Ovary (tissue), 9 donors: ENCODE data around the gene IRF2BP2. TPM values are rescaled to one million over a fixed set of nuclear protein-coding genes. Genes with fewer than 3 reads are reported as not detected.

Experiments
- DNase-seq, 5 donors: peaks; one replicate each; pipeline ENCODE4 v3.0.0-alpha.2; 2019 to 2020
- H3K27ac ChIP-seq, 2 donors: fragments of 200-600 bp; one replicate each; pipeline versions ENCODE4 v1.5.1 to v1.8.0; 2019 to 2022
- H3K27me3 ChIP-seq: fragments of 200-600 bp; one replicate; pipeline ENCODE4 v1.8.0; 2022
- H3K36me3 ChIP-seq: fragments of 200-600 bp; sonication (generic); one replicate; pipeline ENCODE4 v1.5.1; 2019
- H3K4me1 ChIP-seq: one replicate; pipeline ENCODE4 v1.8.1; 2013; ENCODE audit warnings: mild to moderate bottlenecking, moderate library complexity; ENCODE audit not compliant: insufficient read depth
- H3K4me3 ChIP-seq: fragments of 200-600 bp; sonication (generic); one replicate; pipeline ENCODE4 v1.5.1; 2017
- H3K9me3 ChIP-seq, 2 donors: fragments of 200-600 bp in 1 of 2; sonication (generic) in 1 of 2; one replicate each; pipeline versions ENCODE4 v1.5.1 to v1.8.1; 2013 to 2019; ENCODE audit warnings: mild to moderate bottlenecking in 1 of 2, moderate library complexity in 1 of 2
- CTCF ChIP-seq, 3 donors: fragments of 450-650 bp in 2 of 3; fragments of 200-600 bp in 1 of 3; IDR thresholded peaks; one replicate each; pipeline versions ENCODE4 v1.5.1 to v1.8.0; 2016 to 2022; ENCODE audit warnings: antibody characterized with exemption in 3 of 3, mild to moderate bottlenecking in 1 of 3
- EP300 ChIP-seq: sonication (generic); formaldehyde crosslinking; IDR thresholded peaks from one replicate; pipeline ENCODE4 v1.6.1; 2017; ENCODE audit warnings: antibody characterized with exemption
- POLR2A ChIP-seq: fragments of 450-650 bp; IDR thresholded peaks from one replicate; pipeline ENCODE4 v1.6.1; 2017; ENCODE audit warnings: antibody characterized with exemption, mild to moderate bottlenecking, moderate library complexity
- WGBS, 3 donors: extraction: QIAGEN DNeasy Blood & Tissue Kit in 1 of 3; methylation state at CpG; one replicate each; pipeline versions ENCODE4 v1.1.5 to v1.1.7; 2013 to 2017; 5-methylcytosine and 5-hydroxymethylcytosine counted together
- intact Hi-C, 4 donors: fragments of 100-400 bp; cut with DNase I; formaldehyde crosslinking; loops; one replicate each; pipeline versions ENCODE4 v1.11.0 to v1.15.1; 2022 to 2023
- polyA plus RNA-seq, 2 donors: library from polyadenylated mRNA; stranded (reverse); fragments of 200-250 nt in 1 of 2; fragments of 350-450 nt in 1 of 2; fragmentation: Illumina TruSeq in 1 of 2; extraction: RNeasy Lipid Tissue Mini Kit (QIAGEN cat#74804) in 1 of 2; gene quantifications; one replicate each; pipeline ENCODE4 v1.2.3, GENCODE V29; 2013 to 2014
- small RNA-seq: library from RNA; depleted of rRNA; stranded (forward); fragments of <200 nt; gene quantifications from one replicate; pipeline ENCODE3, GENCODE V24; 2016
- total RNA-seq, 7 donors: library from RNA; depleted of rRNA in 2 of 7; stranded (reverse); fragments of >200 nt in 2 of 7; fragmentation: NEBNext Ultra II Directional in 3 of 7; extraction: Animal tissue kit (Norgen Biotek cat#: 25700) in 3 of 7; gene quantifications; one replicate each; pipeline versions ENCODE4 v1.1.0 to v1.2.4, GENCODE V29; 2016 to 2023
- donor health status: DM: no; HTN: no; CAD: no; lungs with moderate emphysema.
- donor health status: DM: no; HTN: no; CAD: no.
- donor health status: Bipolar disorder and iron deficiency.
- donor health status: DM: yes; HTN: yes; CAD: no.
- donor health status: DM: no; HTN: no; CAD: no.
- donor health status: DM: yes; HTN: yes; CAD: no.

Gene IRF2BP2
- total and polyA plus RNA-seq, 9 donors, result 66.9 to 180 (median 110) TPM

- no peak for DNase-seq
- TF ChIP-seq CTCF (IDR thresholded peaks at IDR 0.05) (no peak), POLR2A (no peak)
- intact Hi-C loops, result no loop called here
- no peaks in the 10 kb centered on the region for H3K36me3 ChIP-seq
- H3K9me3 ChIP-seq, result no peaks in the 10 kb centered on the region
- 73 to 74% (median 74%) methylated on average over 10 of the region's 10 CpGs for WGBS, 3 donors
- H3K27me3 ChIP-seq, result no peaks in the 10 kb centered on the region
- no peak overlapping the region for H3K27ac ChIP-seq
- H3K4me1 ChIP-seq, result peaks cover 9% of the 10 kb centered on the region
- no peak overlapping the region for H3K4me3 ChIP-seq
These were observed 51.6 kb downstream of the IRF2BP2 start for GRCh38 chr1:234558330-234558836.

GRCh38 chr1:234556245-234556943 lies 53.6 kb downstream of the IRF2BP2 start:
- no peaks in the 10 kb centered on the region for H3K36me3 ChIP-seq
- H3K27ac ChIP-seq, result no peak overlapping the region
- H3K4me3 ChIP-seq, result no peak overlapping the region
- H3K4me1 ChIP-seq, result peaks cover 3% of the 10 kb centered on the region
- no peak for TF ChIP-seq CTCF (IDR thresholded peaks at IDR 0.05)
- TF ChIP-seq EP300, result no peak
- intact Hi-C loops, result no loop called here
- no peaks in the 10 kb centered on the region for H3K9me3 ChIP-seq
- 89 to 96% (median 92%) methylated on average over 4 of the region's 4 CpGs for WGBS, 3 donors
- no peak for DNase-seq
- no peaks in the 10 kb centered on the region for H3K27me3 ChIP-seq

- H3K27ac ChIP-seq, result no peak overlapping the region
- WGBS, 3 donors, result 95 to 98% (median 97%) methylated on average over 10 of the region's 10 CpGs
- no peak for DNase-seq
- H3K4me3 ChIP-seq, result no peak overlapping the region
- intact Hi-C loops, result no loop called here
- H3K4me1 ChIP-seq, result peaks cover 2% of the 10 kb centered on the region
- TF ChIP-seq POLR2A, result no peak
- no peak for TF ChIP-seq CTCF (IDR thresholded peaks at IDR 0.05)
- TF ChIP-seq EP300, result no peak
- no peaks in the 10 kb centered on the region for H3K9me3 ChIP-seq
- H3K27me3 ChIP-seq, result no peaks in the 10 kb centered on the region
- no peaks in the 10 kb centered on the region for H3K36me3 ChIP-seq
These were observed 54.5 kb downstream of the IRF2BP2 start for GRCh38 chr1:234555390-234556024.

GRCh38 chr1:234554698-234555311 lies 55.2 kb downstream of the IRF2BP2 start:
- H3K27ac ChIP-seq, result no peak overlapping the region
- H3K36me3 ChIP-seq, result no peaks in the 10 kb centered on the region
- peaks cover 2% of the 10 kb centered on the region for H3K4me1 ChIP-seq
- no peaks in the 10 kb centered on the region for H3K27me3 ChIP-seq
- no peak overlapping the region for H3K4me3 ChIP-seq
- WGBS, 3 donors, result 73 to 83% (median 82%) methylated on average over 13 of the region's 13 CpGs
- no peaks in the 10 kb centered on the region for H3K9me3 ChIP-seq
- peak in 2 of 5 donors; percentile 16 to 41 for DNase-seq
- TF ChIP-seq EP300, result no peak
- no peak for TF ChIP-seq POLR2A
- no peak for TF ChIP-seq CTCF (IDR thresholded peaks at IDR 0.05)
- intact Hi-C loops, result no loop called here

Small RNAs within 50 kb of the gene (small RNA-seq; reads per million reads assigned to genes)
- gene RF00096, result not detected

Other genes with a start within 250 kb of the IRF2BP2 start
- 10 to 100 TPM; 12.8 to 20.4 (median 16.9) TPM for gene COA6, start 236.7 kb downstream of the IRF2BP2 start, total RNA-seq
- gene COA6, start 236.7 kb downstream of the IRF2BP2 start, polyA plus RNA-seq, result 10 to 100 TPM; 26.0 to 28.3 TPM
- gene TARBP1, start 131.0 kb downstream of the IRF2BP2 start, total RNA-seq, result 10 to 100 TPM in 4 of 7 donors, 1 to 10 TPM in 3; 5.5 to 26.3 (median 10.8) TPM
- 10 to 100 TPM in 1 of 2 donors, 1 to 10 TPM in 1; 4.8 to 15.4 TPM for gene TARBP1, start 131.0 kb downstream of the IRF2BP2 start, polyA plus RNA-seq